ENCODE data around the gene C1QTNF1.

C1QTNF1 gene

GRCh38 chr17:79082311-79083190 is 58.6 kb downstream of the C1QTNF1 start:
- no peak for DNase-seq

GRCh38 chr17:79083191-79083971 is 59.4 kb downstream of the C1QTNF1 start:
- no peak for DNase-seq

- DNase-seq = no peak
Observed at GRCh38 chr17:79084291-79085153, 60.6 kb downstream of the C1QTNF1 start.

DNA sequence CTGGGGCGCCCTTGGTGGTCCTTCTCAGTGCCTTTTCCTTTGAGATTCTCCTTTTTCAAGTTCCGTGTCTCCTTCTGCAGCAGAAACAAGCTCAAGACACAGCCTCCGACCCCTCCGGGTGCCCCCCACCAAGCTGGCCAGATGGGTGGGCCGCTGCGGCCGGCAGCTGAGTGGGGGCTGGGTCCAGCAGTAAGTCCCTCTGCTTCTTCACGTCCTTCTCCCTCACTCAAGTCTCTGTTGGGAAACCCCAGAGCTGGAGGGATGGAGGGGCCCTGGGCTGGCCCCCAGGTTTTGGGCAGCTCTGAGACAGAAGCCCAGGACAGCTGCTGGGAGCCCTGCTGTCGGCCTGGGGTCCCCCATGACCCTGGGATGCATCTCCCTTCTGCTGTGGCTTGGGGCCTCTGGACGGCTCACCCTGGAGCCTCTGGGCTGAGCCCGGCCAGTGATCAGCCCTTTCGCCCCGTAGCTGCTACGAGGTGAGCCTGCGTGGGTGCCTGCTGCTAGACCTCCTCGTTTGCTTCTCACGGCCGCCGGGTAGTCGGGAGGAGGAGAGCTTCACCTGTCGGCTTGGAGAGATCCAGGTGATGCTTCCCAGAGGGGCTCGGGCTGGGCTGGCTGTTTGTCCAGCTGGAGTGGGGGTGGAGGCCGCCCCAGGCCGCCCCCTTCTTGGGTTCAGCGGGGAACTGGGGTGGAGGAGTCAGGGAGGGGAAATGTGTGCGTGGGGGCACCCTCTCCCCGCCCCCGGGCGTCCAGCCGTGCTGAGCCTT is 61.4 kb downstream of the C1QTNF1 start:
- no peak for DNase-seq

DNA sequence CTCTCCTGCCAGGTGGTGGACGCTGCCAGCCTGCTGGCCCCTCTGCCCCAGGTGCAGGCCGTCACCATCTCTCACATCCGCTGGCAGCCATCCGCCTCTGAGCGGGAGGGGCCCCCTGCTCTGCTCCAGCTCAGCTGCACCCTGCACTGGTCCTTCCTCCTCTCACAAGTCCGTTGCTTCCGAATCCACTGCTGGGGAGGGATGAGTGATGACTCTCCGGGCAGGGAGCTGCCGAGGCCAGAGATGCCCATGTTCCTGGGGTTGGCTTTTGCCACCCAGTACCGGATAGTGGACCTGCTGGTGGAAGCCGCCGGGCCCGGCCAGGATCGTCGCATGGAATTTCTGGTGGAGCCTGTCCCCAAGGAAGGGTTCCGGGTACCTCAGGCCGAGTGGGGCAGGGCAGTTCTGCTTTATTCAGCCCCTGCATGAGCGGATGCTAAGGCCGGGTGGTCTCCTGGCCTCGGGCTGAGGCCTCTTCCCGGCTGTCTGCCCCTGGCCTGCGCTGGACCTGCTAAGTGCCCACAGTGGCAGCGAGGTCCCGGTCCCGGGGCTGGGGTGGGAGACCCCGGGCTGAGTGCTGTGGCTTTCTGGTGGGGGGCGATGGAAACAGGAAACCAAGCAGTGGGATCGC is 62.1 kb downstream of the C1QTNF1 start:
- no peak for DNase-seq

DNA sequence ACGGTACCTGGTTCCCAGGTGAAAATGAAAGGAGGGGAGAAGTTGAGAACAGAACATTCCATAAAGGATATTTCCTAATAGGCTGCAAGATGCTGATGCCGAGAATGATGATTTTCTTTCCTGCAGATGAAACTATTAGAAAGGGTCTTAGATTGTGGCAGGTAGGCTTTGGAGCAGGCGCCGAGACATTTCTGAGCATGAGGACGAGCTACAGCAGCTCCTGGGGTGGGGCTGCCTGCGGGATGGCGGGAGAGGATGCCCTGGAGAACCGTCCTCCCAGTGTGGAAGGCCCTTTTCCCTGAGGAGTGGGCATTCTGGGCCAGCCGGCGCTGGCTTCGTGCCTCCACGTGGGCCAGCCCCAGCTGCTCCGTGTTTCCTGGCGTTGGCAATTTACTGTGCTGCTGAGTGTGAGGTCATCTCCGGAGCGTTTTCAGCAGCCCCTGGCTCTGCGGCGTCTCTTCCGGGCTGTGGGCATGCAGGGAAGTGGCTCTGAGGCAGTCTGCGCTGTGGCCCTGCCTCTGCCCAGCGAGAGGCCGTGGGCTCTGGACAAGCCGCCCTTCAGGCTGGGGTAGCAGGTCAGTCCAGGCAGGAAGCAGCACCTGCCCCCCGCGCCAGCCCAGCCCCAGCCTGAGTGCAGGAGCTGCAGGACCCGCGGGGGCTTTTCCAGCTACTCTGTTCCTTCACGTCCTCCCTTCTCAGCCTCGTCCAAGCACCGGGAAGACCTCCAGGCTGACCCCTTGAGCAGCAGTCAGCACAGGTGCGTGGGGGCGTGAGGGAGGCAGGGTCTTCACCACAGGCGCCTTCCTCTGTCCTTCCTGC is 62.8 kb downstream of the C1QTNF1 start:
- DNase-seq = no peak

DNA sequence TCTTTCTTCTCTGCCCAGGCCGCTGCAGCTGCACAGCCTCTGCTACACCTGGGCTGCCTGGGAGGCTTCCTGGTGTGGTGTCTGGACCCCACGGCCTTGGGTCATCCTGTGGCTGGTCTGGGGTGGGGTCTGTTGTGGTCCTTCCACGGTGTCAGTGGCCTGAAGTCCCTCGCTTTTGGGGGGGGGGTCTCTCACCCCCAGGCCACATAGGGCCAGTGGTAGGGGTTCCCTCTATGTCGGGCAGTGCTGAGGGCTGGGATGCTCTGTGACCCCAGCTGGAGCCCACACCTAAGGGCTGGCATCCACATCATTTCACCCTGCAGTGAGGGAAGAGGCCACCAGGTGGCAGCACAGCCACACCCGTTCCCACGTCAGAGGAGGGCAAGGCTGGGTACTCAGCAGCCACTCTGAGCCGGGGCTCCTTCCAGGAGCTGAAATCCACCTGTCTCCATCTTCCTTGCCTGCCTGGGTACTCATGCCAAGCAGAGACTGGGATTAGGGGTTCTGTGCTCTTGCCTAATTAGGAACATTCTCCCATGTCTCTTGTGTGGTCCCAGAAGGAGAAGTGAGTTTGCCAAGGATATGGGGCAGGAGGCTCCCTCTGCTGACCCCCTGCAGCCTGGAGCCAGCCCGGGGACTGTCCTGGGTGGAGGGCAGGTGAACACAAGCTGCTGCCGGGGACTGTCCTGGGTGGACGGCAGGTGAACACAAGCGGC is 63.6 kb downstream of the C1QTNF1 start:
- peak; percentile 12 for DNase-seq

DNA sequence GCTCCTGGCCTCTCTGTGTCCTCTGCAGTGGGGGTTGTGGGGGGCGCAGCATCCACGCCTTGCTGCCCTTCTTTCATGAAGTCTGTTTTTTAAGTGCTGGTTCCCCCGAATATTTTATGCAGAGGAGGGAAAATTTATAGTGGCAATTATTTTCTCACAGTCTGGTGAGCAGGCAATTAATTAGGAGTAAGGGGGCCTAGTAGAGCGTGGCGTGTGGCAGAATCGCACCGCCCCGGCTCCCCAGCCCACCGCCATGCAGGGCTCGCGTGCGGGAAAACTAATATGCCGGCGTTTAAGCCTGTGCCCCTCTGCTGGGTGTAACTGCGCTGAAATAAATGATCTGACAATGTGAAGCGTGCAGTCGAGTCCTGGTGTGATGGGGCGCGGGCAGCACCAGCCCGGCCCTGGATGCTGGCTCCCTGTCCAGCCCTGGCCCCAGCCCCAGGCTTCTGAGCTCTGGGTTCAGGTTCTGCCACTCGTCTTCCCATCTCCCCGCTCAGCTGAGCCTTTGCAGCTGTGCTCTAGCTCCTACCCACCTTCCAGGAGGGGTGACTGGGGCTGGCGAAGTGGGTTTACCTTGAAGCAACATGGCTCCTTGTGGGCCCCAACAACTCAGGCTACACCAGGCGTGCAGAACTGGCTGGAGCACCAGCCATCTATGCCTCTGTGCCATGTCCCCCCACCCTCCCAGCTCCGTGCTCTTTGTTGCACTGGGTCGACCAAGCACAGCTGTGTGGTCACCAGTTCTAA is 64.5 kb downstream of the C1QTNF1 start:
- DNase-seq = no peak

DNA sequence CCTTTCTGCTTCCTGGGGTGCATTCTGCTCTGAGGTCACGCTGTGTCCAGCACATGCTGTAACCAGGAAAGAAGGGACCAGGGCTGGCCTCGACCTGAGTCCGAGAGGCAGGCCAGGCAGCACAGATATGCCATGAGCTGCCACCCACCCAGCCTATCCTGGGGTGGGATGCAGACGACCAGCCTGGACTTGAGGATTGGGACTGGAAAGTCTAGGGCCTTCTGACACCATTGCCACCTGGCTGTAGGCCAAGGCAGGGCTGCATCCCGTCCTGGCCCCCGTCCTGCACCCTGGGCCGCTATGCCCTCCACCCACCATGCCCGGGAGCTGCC is 65.0 kb downstream of the C1QTNF1 start:
- no peak for DNase-seq

GRCh38 chr17:79089720-79090442 is 65.9 kb downstream of the C1QTNF1 start:
- no peak for DNase-seq

- no peak for DNase-seq
Observed at GRCh38 chr17:79090443-79091225, 66.7 kb downstream of the C1QTNF1 start.

DNA sequence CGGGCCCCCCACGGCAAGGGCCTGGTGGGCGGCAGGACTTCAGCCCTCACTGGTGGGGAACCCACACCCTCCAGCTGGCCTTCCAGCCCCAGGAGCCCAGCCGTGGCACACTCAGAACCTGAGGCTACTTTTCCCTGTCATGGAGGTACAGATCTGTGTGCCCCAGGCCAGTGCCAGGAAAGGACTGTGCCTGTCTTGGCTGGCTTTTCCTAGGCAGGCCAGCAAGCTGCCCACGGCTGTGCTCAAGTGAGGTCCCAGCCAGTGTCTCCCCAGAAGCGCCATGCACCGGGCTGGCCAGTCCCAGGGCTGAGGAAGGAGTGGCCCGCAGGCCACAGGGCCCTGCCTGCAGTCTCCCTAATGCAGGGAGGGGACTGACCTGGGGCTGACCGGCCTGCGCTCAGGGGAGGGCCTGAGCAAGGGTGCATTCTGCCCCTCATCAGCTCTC is 67.3 kb downstream of the C1QTNF1 start:
- no peak for DNase-seq

DNA sequence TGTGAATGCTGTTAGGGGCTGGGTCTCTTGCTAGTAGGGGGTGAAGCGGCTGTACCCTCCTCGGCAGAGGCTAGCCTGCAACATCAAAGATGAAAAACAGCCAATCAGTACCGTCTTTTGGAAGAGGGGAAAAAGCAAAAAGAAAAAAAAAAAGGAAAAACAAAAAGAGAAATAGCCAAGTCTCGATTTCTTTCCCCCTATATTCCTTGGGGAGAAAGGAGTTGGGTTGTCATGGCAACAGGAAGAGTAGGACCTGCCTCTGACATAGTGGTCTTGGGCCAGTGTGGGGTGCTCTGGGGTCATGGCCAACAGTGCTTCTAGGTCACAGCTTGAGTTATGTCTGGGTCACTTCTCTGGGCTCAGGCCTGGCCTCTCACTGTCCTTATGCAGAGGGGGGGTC is 68.6 kb downstream of the C1QTNF1 start:
- DNase-seq = no peak

DNA sequence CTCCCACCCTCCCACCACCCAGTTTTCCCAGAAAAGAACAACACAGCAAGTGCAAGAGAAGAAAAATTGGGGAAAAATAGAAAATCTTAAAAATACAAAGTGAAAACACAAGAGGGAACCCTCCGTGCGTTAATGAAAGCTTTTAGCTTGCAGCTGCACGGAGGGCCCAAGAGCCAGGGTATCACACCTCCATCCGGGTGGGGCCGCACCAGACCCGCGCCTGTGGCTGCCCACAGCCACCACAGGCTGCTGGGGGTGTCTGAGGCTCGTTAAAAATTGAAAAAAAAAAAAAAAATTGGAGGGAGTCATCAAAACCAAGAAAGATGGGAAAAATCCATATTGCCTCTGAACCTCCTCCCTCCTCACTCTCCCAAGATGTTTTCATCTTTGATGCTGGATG is 69.3 kb downstream of the C1QTNF1 start:
- DNase-seq = no peak

- no peak for DNase-seq
Observed at GRCh38 chr17:79094261-79094660, 70.3 kb downstream of the C1QTNF1 start.

GRCh38 chr17:79095345-79096055 is 71.5 kb downstream of the C1QTNF1 start:
- DNase-seq = no peak

- no peak for DNase-seq
Observed at GRCh38 chr17:79096477-79096876, 72.5 kb downstream of the C1QTNF1 start.

All from amniotic stem cell (primary cell).